ENCODE measurements around the gene PLEKHG4.

DNA sequence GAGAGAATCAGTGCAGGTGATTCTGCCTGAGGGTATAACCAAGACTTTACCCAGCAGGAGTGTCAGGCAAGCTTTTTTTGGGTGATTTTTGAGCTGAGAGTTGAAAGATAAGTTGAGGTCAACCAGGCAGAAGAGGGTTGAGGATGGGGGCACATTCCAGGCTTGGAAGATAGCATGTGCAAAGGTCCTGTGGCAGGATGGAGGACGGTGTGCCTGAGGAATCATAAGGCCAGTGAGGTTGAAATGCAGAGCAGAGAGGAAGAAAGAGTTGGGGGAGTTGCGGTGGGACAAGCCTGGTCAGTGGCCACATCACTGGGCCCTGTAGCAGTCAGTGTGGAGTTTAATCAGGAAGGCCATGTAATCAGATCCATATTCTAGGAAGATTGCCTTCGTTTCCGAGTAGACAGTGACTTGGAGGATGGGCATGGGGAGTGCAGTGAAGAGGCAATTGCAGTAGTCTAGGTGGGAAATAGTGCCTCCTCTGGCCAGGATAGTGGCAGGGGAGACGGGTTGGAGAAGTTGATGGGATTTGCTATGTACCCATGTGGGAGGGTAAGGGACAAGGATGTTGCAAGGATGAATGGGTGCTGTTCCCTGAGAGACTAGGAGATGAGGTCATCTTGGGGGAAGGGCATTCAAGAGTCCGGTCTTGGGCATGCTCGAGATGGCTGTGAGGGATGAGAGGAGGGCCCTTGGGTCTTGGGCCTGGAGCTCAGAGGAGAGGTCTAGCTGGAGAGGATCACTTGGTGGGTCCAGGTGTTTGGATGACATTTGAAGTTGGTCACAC, 3.9 kb downstream of the PLEKHG4 start:
- no peak for TF ChIP-seq POLR2A (IDR thresholded peaks at IDR 0.05; ENCODE audit: borderline replicate concordance, extremely low read depth, insufficient read depth, insufficient read length)
- TF ChIP-seq, protein P1, sequence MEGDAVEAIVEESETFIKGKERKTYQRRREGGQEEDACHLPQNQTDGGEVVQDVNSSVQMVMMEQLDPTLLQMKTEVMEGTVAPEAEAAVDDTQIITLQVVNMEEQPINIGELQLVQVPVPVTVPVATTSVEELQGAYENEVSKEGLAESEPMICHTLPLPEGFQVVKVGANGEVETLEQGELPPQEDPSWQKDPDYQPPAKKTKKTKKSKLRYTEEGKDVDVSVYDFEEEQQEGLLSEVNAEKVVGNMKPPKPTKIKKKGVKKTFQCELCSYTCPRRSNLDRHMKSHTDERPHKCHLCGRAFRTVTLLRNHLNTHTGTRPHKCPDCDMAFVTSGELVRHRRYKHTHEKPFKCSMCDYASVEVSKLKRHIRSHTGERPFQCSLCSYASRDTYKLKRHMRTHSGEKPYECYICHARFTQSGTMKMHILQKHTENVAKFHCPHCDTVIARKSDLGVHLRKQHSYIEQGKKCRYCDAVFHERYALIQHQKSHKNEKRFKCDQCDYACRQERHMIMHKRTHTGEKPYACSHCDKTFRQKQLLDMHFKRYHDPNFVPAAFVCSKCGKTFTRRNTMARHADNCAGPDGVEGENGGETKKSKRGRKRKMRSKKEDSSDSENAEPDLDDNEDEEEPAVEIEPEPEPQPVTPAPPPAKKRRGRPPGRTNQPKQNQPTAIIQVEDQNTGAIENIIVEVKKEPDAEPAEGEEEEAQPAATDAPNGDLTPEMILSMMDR (IDR thresholded peaks at IDR 0.05 in 2 of 3, conservative IDR thresholded peaks at IDR 0.05 in 1 of 3; ENCODE audit: borderline replicate concordance in 1 of 3, insufficient read depth in 1 of 3, low read depth in 2 of 3, low read length in 2 of 3): peak in 1 of 3 experiments; percentile 27; a peak in 1 of 6 replicates
- TF ChIP-seq, protein P2, sequence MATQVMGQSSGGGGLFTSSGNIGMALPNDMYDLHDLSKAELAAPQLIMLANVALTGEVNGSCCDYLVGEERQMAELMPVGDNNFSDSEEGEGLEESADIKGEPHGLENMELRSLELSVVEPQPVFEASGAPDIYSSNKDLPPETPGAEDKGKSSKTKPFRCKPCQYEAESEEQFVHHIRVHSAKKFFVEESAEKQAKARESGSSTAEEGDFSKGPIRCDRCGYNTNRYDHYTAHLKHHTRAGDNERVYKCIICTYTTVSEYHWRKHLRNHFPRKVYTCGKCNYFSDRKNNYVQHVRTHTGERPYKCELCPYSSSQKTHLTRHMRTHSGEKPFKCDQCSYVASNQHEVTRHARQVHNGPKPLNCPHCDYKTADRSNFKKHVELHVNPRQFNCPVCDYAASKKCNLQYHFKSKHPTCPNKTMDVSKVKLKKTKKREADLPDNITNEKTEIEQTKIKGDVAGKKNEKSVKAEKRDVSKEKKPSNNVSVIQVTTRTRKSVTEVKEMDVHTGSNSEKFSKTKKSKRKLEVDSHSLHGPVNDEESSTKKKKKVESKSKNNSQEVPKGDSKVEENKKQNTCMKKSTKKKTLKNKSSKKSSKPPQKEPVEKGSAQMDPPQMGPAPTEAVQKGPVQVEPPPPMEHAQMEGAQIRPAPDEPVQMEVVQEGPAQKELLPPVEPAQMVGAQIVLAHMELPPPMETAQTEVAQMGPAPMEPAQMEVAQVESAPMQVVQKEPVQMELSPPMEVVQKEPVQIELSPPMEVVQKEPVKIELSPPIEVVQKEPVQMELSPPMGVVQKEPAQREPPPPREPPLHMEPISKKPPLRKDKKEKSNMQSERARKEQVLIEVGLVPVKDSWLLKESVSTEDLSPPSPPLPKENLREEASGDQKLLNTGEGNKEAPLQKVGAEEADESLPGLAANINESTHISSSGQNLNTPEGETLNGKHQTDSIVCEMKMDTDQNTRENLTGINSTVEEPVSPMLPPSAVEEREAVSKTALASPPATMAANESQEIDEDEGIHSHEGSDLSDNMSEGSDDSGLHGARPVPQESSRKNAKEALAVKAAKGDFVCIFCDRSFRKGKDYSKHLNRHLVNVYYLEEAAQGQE (IDR thresholded peaks at IDR 0.05; ENCODE audit: low read depth): no peak
- no peak for TF ChIP-seq SP1 (IDR thresholded peaks at IDR 0.05; ENCODE audit: low read depth)
- TF ChIP-seq EZH2 (IDR thresholded peaks at IDR 0.05): no peak
- no peak for TF ChIP-seq FOSL1 (IDR thresholded peaks at IDR 0.05; ENCODE audit: low read depth)
- TF ChIP-seq, protein P3, sequence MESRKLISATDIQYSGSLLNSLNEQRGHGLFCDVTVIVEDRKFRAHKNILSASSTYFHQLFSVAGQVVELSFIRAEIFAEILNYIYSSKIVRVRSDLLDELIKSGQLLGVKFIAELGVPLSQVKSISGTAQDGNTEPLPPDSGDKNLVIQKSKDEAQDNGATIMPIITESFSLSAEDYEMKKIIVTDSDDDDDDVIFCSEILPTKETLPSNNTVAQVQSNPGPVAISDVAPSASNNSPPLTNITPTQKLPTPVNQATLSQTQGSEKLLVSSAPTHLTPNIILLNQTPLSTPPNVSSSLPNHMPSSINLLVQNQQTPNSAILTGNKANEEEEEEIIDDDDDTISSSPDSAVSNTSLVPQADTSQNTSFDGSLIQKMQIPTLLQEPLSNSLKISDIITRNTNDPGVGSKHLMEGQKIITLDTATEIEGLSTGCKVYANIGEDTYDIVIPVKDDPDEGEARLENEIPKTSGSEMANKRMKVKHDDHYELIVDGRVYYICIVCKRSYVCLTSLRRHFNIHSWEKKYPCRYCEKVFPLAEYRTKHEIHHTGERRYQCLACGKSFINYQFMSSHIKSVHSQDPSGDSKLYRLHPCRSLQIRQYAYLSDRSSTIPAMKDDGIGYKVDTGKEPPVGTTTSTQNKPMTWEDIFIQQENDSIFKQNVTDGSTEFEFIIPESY (IDR thresholded peaks at IDR 0.05; ENCODE audit: extremely low read depth, insufficient replicate concordance, low read length): no peak
- TF ChIP-seq, protein P4, sequence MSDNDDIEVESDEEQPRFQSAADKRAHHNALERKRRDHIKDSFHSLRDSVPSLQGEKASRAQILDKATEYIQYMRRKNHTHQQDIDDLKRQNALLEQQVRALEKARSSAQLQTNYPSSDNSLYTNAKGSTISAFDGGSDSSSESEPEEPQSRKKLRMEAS (IDR thresholded peaks at IDR 0.05): no peak
- TF ChIP-seq TCF7L2 (IDR thresholded peaks at IDR 0.05; ENCODE audit: borderline replicate concordance, extremely low read depth, insufficient read depth, insufficient read length): no peak
- TF ChIP-seq RAD21 (IDR thresholded peaks at IDR 0.05; ENCODE audit: low read depth): no peak
- TF ChIP-seq JUND (IDR thresholded peaks at IDR 0.05): no peak
- no peak for TF ChIP-seq ZNF274 (IDR thresholded peaks at IDR 0.05; ENCODE audit: low read depth, low read length)
- TF ChIP-seq, protein P5, sequence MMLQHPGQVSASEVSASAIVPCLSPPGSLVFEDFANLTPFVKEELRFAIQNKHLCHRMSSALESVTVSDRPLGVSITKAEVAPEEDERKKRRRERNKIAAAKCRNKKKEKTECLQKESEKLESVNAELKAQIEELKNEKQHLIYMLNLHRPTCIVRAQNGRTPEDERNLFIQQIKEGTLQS (IDR thresholded peaks at IDR 0.05): no peak

Measured in HCT116 (cell line).